ENCODE data around the gene CLINT1. TPM values are rescaled to one million over a fixed set of nuclear protein-coding genes. Genes with fewer than 3 reads are reported as not detected.
A peak's percentile ranks its signal among the peaks of the same experiment; 100 is the strongest.

The CLINT1 gene
- total and polyA plus RNA-seq, 9 of the 15 experiments (the other 6 are each of a cell fraction or from before 2014, with no cell fraction given), result 23.6 to 125 (median 71.4) TPM

- no peak for TF ChIP-seq ZNF699 (CRISPR knock-in tag; IDR thresholded peaks at IDR 0.05; ENCODE audit: insufficient replicate concordance)
- TF ChIP-seq KLF13 (tag; IDR thresholded peaks at IDR 0.05; ENCODE audit: borderline replicate concordance, low read depth), result no peak
- TF ChIP-seq CBFA2T2 (conservative IDR thresholded peaks at IDR 0.05), result no peak
- peak; percentile 69 for TF ChIP-seq C11orf30 (IDR thresholded peaks at IDR 0.05; ENCODE audit: low read depth)
- peak; percentile 63 for TF ChIP-seq NFIC (IDR thresholded peaks at IDR 0.05)
- TF ChIP-seq, protein P1, sequence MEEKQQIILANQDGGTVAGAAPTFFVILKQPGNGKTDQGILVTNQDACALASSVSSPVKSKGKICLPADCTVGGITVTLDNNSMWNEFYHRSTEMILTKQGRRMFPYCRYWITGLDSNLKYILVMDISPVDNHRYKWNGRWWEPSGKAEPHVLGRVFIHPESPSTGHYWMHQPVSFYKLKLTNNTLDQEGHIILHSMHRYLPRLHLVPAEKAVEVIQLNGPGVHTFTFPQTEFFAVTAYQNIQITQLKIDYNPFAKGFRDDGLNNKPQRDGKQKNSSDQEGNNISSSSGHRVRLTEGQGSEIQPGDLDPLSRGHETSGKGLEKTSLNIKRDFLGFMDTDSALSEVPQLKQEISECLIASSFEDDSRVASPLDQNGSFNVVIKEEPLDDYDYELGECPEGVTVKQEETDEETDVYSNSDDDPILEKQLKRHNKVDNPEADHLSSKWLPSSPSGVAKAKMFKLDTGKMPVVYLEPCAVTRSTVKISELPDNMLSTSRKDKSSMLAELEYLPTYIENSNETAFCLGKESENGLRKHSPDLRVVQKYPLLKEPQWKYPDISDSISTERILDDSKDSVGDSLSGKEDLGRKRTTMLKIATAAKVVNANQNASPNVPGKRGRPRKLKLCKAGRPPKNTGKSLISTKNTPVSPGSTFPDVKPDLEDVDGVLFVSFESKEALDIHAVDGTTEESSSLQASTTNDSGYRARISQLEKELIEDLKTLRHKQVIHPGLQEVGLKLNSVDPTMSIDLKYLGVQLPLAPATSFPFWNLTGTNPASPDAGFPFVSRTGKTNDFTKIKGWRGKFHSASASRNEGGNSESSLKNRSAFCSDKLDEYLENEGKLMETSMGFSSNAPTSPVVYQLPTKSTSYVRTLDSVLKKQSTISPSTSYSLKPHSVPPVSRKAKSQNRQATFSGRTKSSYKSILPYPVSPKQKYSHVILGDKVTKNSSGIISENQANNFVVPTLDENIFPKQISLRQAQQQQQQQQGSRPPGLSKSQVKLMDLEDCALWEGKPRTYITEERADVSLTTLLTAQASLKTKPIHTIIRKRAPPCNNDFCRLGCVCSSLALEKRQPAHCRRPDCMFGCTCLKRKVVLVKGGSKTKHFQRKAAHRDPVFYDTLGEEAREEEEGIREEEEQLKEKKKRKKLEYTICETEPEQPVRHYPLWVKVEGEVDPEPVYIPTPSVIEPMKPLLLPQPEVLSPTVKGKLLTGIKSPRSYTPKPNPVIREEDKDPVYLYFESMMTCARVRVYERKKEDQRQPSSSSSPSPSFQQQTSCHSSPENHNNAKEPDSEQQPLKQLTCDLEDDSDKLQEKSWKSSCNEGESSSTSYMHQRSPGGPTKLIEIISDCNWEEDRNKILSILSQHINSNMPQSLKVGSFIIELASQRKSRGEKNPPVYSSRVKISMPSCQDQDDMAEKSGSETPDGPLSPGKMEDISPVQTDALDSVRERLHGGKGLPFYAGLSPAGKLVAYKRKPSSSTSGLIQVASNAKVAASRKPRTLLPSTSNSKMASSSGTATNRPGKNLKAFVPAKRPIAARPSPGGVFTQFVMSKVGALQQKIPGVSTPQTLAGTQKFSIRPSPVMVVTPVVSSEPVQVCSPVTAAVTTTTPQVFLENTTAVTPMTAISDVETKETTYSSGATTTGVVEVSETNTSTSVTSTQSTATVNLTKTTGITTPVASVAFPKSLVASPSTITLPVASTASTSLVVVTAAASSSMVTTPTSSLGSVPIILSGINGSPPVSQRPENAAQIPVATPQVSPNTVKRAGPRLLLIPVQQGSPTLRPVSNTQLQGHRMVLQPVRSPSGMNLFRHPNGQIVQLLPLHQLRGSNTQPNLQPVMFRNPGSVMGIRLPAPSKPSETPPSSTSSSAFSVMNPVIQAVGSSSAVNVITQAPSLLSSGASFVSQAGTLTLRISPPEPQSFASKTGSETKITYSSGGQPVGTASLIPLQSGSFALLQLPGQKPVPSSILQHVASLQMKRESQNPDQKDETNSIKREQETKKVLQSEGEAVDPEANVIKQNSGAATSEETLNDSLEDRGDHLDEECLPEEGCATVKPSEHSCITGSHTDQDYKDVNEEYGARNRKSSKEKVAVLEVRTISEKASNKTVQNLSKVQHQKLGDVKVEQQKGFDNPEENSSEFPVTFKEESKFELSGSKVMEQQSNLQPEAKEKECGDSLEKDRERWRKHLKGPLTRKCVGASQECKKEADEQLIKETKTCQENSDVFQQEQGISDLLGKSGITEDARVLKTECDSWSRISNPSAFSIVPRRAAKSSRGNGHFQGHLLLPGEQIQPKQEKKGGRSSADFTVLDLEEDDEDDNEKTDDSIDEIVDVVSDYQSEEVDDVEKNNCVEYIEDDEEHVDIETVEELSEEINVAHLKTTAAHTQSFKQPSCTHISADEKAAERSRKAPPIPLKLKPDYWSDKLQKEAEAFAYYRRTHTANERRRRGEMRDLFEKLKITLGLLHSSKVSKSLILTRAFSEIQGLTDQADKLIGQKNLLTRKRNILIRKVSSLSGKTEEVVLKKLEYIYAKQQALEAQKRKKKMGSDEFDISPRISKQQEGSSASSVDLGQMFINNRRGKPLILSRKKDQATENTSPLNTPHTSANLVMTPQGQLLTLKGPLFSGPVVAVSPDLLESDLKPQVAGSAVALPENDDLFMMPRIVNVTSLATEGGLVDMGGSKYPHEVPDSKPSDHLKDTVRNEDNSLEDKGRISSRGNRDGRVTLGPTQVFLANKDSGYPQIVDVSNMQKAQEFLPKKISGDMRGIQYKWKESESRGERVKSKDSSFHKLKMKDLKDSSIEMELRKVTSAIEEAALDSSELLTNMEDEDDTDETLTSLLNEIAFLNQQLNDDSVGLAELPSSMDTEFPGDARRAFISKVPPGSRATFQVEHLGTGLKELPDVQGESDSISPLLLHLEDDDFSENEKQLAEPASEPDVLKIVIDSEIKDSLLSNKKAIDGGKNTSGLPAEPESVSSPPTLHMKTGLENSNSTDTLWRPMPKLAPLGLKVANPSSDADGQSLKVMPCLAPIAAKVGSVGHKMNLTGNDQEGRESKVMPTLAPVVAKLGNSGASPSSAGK (IDR thresholded peaks at IDR 0.05), result no peak
- TF ChIP-seq, protein P2, sequence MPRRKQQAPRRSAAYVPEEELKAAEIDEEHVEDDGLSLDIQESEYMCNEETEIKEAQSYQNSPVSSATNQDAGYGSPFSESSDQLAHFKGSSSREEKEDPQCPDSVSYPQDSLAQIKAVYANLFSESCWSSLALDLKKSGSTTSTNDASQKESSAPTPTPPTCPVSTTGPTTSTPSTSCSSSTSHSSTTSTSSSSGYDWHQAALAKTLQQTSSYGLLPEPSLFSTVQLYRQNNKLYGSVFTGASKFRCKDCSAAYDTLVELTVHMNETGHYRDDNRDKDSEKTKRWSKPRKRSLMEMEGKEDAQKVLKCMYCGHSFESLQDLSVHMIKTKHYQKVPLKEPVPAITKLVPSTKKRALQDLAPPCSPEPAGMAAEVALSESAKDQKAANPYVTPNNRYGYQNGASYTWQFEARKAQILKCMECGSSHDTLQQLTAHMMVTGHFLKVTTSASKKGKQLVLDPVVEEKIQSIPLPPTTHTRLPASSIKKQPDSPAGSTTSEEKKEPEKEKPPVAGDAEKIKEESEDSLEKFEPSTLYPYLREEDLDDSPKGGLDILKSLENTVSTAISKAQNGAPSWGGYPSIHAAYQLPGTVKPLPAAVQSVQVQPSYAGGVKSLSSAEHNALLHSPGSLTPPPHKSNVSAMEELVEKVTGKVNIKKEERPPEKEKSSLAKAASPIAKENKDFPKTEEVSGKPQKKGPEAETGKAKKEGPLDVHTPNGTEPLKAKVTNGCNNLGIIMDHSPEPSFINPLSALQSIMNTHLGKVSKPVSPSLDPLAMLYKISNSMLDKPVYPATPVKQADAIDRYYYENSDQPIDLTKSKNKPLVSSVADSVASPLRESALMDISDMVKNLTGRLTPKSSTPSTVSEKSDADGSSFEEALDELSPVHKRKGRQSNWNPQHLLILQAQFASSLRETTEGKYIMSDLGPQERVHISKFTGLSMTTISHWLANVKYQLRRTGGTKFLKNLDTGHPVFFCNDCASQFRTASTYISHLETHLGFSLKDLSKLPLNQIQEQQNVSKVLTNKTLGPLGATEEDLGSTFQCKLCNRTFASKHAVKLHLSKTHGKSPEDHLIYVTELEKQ (CRISPR knock-in tag; IDR thresholded peaks at IDR 0.05), result no peak
- TF ChIP-seq, protein P3, sequence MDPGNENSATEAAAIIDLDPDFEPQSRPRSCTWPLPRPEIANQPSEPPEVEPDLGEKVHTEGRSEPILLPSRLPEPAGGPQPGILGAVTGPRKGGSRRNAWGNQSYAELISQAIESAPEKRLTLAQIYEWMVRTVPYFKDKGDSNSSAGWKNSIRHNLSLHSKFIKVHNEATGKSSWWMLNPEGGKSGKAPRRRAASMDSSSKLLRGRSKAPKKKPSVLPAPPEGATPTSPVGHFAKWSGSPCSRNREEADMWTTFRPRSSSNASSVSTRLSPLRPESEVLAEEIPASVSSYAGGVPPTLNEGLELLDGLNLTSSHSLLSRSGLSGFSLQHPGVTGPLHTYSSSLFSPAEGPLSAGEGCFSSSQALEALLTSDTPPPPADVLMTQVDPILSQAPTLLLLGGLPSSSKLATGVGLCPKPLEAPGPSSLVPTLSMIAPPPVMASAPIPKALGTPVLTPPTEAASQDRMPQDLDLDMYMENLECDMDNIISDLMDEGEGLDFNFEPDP (CRISPR knock-in tag; IDR thresholded peaks at IDR 0.05), result no peak
- no peak for TF ChIP-seq XRCC5 (IDR thresholded peaks at IDR 0.05; ENCODE audit: low read depth, low read length)
Observed at GRCh38 chr5:157870837-157871834, 12.2 kb upstream of the CLINT1 start (continued).

Data from K562 (cell line).